IMR-90 (cell line): ENCODE data around the gene MACO1. TPM values are rescaled to one million over a fixed set of nuclear protein-coding genes. Genes with fewer than 3 reads are reported as not detected.

Source experiments
- ATAC-seq: fragments of 200-7000 bp; cut with Tn5 transposase; 2 replicates; pipeline ENCODE4 v1.9.1; 2020; ENCODE audit warnings: low read depth, mild to moderate bottlenecking, moderate library complexity
- BruUV-seq: library from RNA; stranded (reverse); fragments of 400-500 nt; replicated peaks from 2 replicates; lab custom pipeline; 2021; lab: Mats Ljungman, UMichigan
- CTCF ChIA-PET: fragments of 300-600 bp; formaldehyde crosslinking; extraction: SDS; loops from one replicate; lab custom pipeline; 2021; ENCODE audit warnings: antibody characterized with exemption; lab: Yijun Ruan, JAX
- POLR2A ChIA-PET: fragments of 300-600 bp; sonication (Branson Sonifier 250); formaldehyde crosslinking; loops from one replicate; lab custom pipeline; 2022; ENCODE audit warnings: antibody characterized with exemption; ENCODE audit not compliant: unreplicated experiment; lab: Charles Lee
- DNase-seq: peaks from one replicate; pipeline ENCODE4 v3.0.0; 2013
- H2AFZ ChIP-seq: replicated peaks from 2 replicates; pipeline ENCODE3; 2013; ENCODE audit warnings: low read length, mild to moderate bottlenecking; ENCODE audit not compliant: poor library complexity
- H2AK5ac ChIP-seq: 2 replicates; pipeline ENCODE4 v1.6.1; 2013; ENCODE audit warnings: low read depth, low read length, inconsistent platforms
- H2AK9ac ChIP-seq: replicated peaks from 2 replicates; pipeline ENCODE3; 2013; ENCODE audit warnings: mild to moderate bottlenecking, low read depth, low read length, moderate library complexity; ENCODE audit not compliant: poor library complexity
- H2BK120ac ChIP-seq: 2 replicates; pipeline ENCODE4 v1.6.1; 2013; ENCODE audit warnings: low read depth, low read length, inconsistent platforms
- H2BK15ac ChIP-seq: 3 replicates; pipeline ENCODE4 v1.6.1; 2013; ENCODE audit warnings: low read depth, low read length, inconsistent platforms
- H2BK20ac ChIP-seq: 2 replicates; pipeline ENCODE4 v1.6.1; 2013; ENCODE audit warnings: low read depth, mild to moderate bottlenecking, inconsistent platforms, low read length, moderate library complexity
- H2BK5ac ChIP-seq: 2 replicates; pipeline ENCODE4 v1.6.1; 2013; ENCODE audit warnings: mild to moderate bottlenecking, low read depth, low read length, inconsistent platforms; ENCODE audit not compliant: poor library complexity, severe bottlenecking
- H3K14ac ChIP-seq: replicated peaks from 2 replicates; pipeline ENCODE4 v1.6.1; 2013; ENCODE audit warnings: low read depth, low read length, inconsistent platforms
- H3K18ac ChIP-seq: 2 replicates; pipeline ENCODE4 v1.6.1; 2013; ENCODE audit warnings: low read depth, low read length, control low read depth
- H3K23ac ChIP-seq: 2 replicates; pipeline ENCODE4 v1.6.1; 2013; ENCODE audit warnings: low read depth, low read length, inconsistent platforms
- H3K27ac ChIP-seq: 2 replicates; pipeline ENCODE4 v1.5.1; 2013; ENCODE audit warnings: mild to moderate bottlenecking, control low read depth, low read length; ENCODE audit not compliant: insufficient read depth
- H3K27me3 ChIP-seq: 2 replicates; pipeline ENCODE4 v1.6.1; 2013; ENCODE audit warnings: low read length; ENCODE audit not compliant: control insufficient read depth, insufficient read depth
- H3K36me3 ChIP-seq: 2 replicates; pipeline ENCODE4 v1.6.1; 2013; ENCODE audit warnings: low read length, mixed read lengths; ENCODE audit not compliant: control insufficient read depth, insufficient read depth
- H3K4ac ChIP-seq: 2 replicates; pipeline ENCODE4 v1.6.1; 2013; ENCODE audit warnings: low read depth, low read length, inconsistent platforms
- H3K4me1 ChIP-seq: 2 replicates; pipeline ENCODE4 v1.6.1; 2013; ENCODE audit warnings: low read length, mixed read lengths; ENCODE audit not compliant: control insufficient read depth, insufficient read depth
- H3K4me2 ChIP-seq: 2 replicates; pipeline ENCODE4 v1.6.1; 2013; ENCODE audit warnings: low read depth, mild to moderate bottlenecking, control low read depth, low read length, moderate library complexity
- H3K4me3 ChIP-seq: 2 replicates; pipeline ENCODE4 v1.5.1; 2013; ENCODE audit warnings: low read depth, mild to moderate bottlenecking, control low read depth, low read length, moderate library complexity; ENCODE audit not compliant: insufficient read depth
- H3K56ac ChIP-seq: 2 replicates; pipeline ENCODE4 v1.6.1; 2013; ENCODE audit warnings: low read length, inconsistent platforms; ENCODE audit not compliant: insufficient read depth; ENCODE audit errors: extremely low read depth
- H3K79me1 ChIP-seq, 2 experiments: 2 replicates each; pipeline ENCODE4 v1.6.1; 2013; ENCODE audit warnings: low read length in 2 of 2, inconsistent platforms in 1 of 2, low read depth in 1 of 2
- H3K9ac ChIP-seq: 2 replicates; pipeline ENCODE4 v1.6.1; 2013; ENCODE audit warnings: low read depth, low read length, control low read depth
- H3K9me1 ChIP-seq: 2 replicates; pipeline ENCODE4 v1.6.1; 2013; ENCODE audit warnings: low read length, inconsistent platforms; ENCODE audit not compliant: insufficient read depth
- H3K9me3 ChIP-seq: 2 replicates; pipeline ENCODE4 v1.6.1; 2013; ENCODE audit warnings: low read length; ENCODE audit not compliant: control insufficient read depth, insufficient read depth
- H4K20me1 ChIP-seq: 2 replicates; pipeline ENCODE4 v1.6.1; 2013; ENCODE audit warnings: low read length, inconsistent platforms; ENCODE audit not compliant: insufficient read depth
- H4K5ac ChIP-seq: 2 replicates; pipeline ENCODE4 v1.6.1; 2013; ENCODE audit warnings: mild to moderate bottlenecking, low read depth, low read length, control low read depth
- H4K8ac ChIP-seq, 2 experiments: 2 replicates each; pipeline ENCODE4 v1.6.1; 2013; ENCODE audit warnings: low read depth in 2 of 2, low read length in 2 of 2, control low read depth in 1 of 2, inconsistent platforms in 1 of 2
- H4K91ac ChIP-seq: 2 replicates; pipeline ENCODE4 v1.6.1; 2013; ENCODE audit warnings: low read depth, low read length, inconsistent platforms; ENCODE audit not compliant: insufficient read depth
- BHLHE40 ChIP-seq: fragments of 150-350 bp; IDR thresholded peaks from 2 replicates; pipeline ENCODE4 v1.6.1; 2016; ENCODE audit warnings: mild to moderate bottlenecking, low read depth, low read length
- CHD1 ChIP-seq: IDR thresholded peaks from 2 replicates; pipeline ENCODE4 v1.6.1; 2012; ENCODE audit warnings: low read depth, low read length, improper control_type of control experiment
- FOS ChIP-seq: fragments of 150-350 bp; IDR thresholded peaks from 2 replicates; pipeline ENCODE4 v1.6.1; 2016; ENCODE audit warnings: low read depth, low read length
- MAZ ChIP-seq: IDR thresholded peaks from 2 replicates; pipeline ENCODE4 v1.6.1; 2012; ENCODE audit warnings: low read depth, mild to moderate bottlenecking, low read length, improper control_type of control experiment, moderate library complexity, borderline replicate concordance
- NFE2L2 ChIP-seq: fragments of 150-350 bp; IDR thresholded peaks from 2 replicates; pipeline ENCODE4 v1.6.1; 2016; ENCODE audit warnings: low read depth, mild to moderate bottlenecking, low read length
- POLR2A ChIP-seq: IDR thresholded peaks from 2 replicates; pipeline ENCODE4 v1.6.1; 2012; ENCODE audit warnings: mild to moderate bottlenecking, low read depth, low read length
- RFX5 ChIP-seq: IDR thresholded peaks from 2 replicates; pipeline ENCODE4 v1.8.0; 2012; ENCODE audit warnings: low read depth, mild to moderate bottlenecking, low read length, moderate library complexity
- WGBS, 2 experiments: methylation state at CpG; one replicate each; pipeline versions ENCODE4 v1.1.5 to v1.1.7; 2013; ENCODE audit warnings: missing lambda C conversion rate in 2 of 2; ENCODE audit not compliant: insufficient read length in 1 of 2; ENCODE audit errors: extremely low coverage in 2 of 2; 5-methylcytosine and 5-hydroxymethylcytosine counted together
- dilution Hi-C: fragments of 300-500 bp; cut with HindIII; formaldehyde crosslinking; loops from one replicate; pipeline ENCODE4 v1.14.3; 2018; ENCODE audit warnings: low sequenced_read_pairs; ENCODE audit not compliant: unreplicated experiment
- in situ Hi-C: fragments of 300-500 bp; cut with MboI; formaldehyde crosslinking; loops from 3 replicates; pipeline ENCODE4 v1.14.3; 2019; ENCODE audit warnings: low sequenced_read_pairs, inconsistent platforms, mixed read lengths
- intact Hi-C: fragments of 100-400 bp; cut with micrococcal nuclease; formaldehyde crosslinking; loops from 2 replicates; pipeline ENCODE4 v1.10.0; 2022
- polyA plus RNA-seq, 3 experiments: library from polyadenylated mRNA; depleted of rRNA; stranded (reverse); fragments of >200 nt; gene quantifications; 2 replicates each; pipeline ENCODE4 v1.2.3, GENCODE V29; 2012; ENCODE audit warnings: low replicate concordance in 1 of 3
- total RNA-seq: library from RNA; depleted of rRNA; stranded (reverse); fragments of >200 nt; gene quantifications from 2 replicates; pipeline ENCODE4 v1.2.3, GENCODE V29; 2012
- TF ChIP-seq, protein P1 (sequence below): fragments of 150-350 bp; IDR thresholded peaks from 2 replicates; pipeline ENCODE4 v1.6.1; 2016; ENCODE audit warnings: low read depth, mild to moderate bottlenecking, low read length, moderate library complexity, borderline replicate concordance
- TF ChIP-seq, protein P2 (sequence below): conservative IDR thresholded peaks from 2 replicates; pipeline ENCODE4 v1.5.1; 2012; ENCODE audit warnings: mild to moderate bottlenecking, low read depth, low read length, improper control_type of control experiment

MACO1 gene
- total and polyA plus RNA-seq, 2 of the 4 experiments (the other 2 are of a cell fraction), result 6.8 to 12.7 TPM

DNA sequence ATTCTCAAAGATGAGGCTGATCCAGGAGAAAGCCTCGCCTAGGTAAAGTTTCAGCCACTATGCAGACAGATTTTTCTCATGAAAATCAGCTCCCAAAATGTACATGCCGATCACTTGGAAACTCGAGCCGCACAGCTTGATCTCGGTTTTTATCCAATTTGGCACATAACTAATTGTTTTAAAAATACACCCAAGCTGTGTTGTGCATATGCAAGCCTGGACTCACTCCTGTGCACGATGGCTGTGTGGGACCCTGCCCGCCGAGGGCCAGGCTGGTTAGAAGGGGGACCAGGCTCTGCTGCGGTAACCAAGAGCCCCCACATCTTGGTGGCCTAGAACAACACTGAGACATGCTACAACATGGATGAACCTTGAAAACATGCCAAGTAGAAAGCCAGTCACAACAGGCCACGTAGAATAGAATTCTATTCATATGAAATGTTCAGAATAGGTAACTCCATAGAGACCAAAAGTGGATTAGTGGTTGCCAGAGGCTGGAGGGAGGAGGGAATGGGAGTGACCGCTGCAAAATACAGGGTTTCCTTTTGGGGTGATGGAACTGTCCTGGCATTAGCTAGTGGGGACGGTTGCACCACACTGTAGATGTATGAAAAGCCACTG lies 96.6 kb downstream of the MACO1 start:
- WGBS, 2 experiments, result 61% methylated on average over 5 of the region's 12 CpGs; no CpG with 5 or more reads in 1 of the 2 experiments
- ATAC-seq, result no peak
- Histone ChIP-seq H3K56ac (no peak overlapping the region), H3K9ac (no peak overlapping the region), H4K5ac (no peak overlapping the region), H3K18ac (no peak overlapping the region), H3K27ac (no peak overlapping the region), H2BK15ac (no peak overlapping the region), H3K9me1 (peaks cover 5% of the 10 kb centered on the region; the same call in 1 of the 2 replicates), H3K14ac (no peak overlapping the region), H2AK5ac (no peak overlapping the region), H4K8ac (no peak overlapping the region), H3K79me1 (no peaks in the 10 kb centered on the region), H2BK120ac (no peak overlapping the region), H3K36me3 (no peaks in the 10 kb centered on the region), H3K4me2 (no peak overlapping the region), H3K23ac (no peak overlapping the region), H2AK9ac (no peak overlapping the region), H2AFZ (no peak overlapping the region), H3K4me3 (no peak overlapping the region), H3K9me3 (peaks cover 11% of the 10 kb centered on the region), H3K4ac (no peak overlapping the region), H2BK5ac (no peak overlapping the region), H4K20me1 (no peaks in the 10 kb centered on the region), H4K91ac (no peak overlapping the region), H3K4me1 (no peaks in the 10 kb centered on the region), H2BK20ac (no peak overlapping the region), H3K27me3 (peaks cover 27% of the 10 kb centered on the region)
- DNase-seq, result no peak
- in situ Hi-C loops (loop anchor here (10.0 kb wide), 1 partner anchor 243 kb away; no protein-coding TSS in a partner anchor), intact Hi-C loops (loop anchor here (10.0 kb wide), 1 partner anchor 243 kb away; no protein-coding TSS in a partner anchor), dilution Hi-C loops (no loop called here)
- ChIA-PET POLR2A (no interaction called here), CTCF (interaction anchor here (0.6 kb wide), 1 partner anchor 1755 kb away, joined by 3 read pairs; no protein-coding TSS in a partner anchor)
- TF ChIP-seq FOS (no peak), RFX5 (no peak), MAZ (no peak), BHLHE40 (no peak), POLR2A (no peak), CHD1 (no peak), NFE2L2 (no peak)
- TF ChIP-seq, protein P1, sequence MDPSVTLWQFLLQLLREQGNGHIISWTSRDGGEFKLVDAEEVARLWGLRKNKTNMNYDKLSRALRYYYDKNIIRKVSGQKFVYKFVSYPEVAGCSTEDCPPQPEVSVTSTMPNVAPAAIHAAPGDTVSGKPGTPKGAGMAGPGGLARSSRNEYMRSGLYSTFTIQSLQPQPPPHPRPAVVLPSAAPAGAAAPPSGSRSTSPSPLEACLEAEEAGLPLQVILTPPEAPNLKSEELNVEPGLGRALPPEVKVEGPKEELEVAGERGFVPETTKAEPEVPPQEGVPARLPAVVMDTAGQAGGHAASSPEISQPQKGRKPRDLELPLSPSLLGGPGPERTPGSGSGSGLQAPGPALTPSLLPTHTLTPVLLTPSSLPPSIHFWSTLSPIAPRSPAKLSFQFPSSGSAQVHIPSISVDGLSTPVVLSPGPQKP, result no peak
- TF ChIP-seq, protein P2, sequence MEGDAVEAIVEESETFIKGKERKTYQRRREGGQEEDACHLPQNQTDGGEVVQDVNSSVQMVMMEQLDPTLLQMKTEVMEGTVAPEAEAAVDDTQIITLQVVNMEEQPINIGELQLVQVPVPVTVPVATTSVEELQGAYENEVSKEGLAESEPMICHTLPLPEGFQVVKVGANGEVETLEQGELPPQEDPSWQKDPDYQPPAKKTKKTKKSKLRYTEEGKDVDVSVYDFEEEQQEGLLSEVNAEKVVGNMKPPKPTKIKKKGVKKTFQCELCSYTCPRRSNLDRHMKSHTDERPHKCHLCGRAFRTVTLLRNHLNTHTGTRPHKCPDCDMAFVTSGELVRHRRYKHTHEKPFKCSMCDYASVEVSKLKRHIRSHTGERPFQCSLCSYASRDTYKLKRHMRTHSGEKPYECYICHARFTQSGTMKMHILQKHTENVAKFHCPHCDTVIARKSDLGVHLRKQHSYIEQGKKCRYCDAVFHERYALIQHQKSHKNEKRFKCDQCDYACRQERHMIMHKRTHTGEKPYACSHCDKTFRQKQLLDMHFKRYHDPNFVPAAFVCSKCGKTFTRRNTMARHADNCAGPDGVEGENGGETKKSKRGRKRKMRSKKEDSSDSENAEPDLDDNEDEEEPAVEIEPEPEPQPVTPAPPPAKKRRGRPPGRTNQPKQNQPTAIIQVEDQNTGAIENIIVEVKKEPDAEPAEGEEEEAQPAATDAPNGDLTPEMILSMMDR, result no peak
- BruUV-seq, result no TSS peak
